Measurements from ENCODE around the gene SHH.

- TF ChIP-seq RFX5 (IDR thresholded peaks at IDR 0.05; ENCODE audit: low read depth, low read length), result no peak
- no peak for TF ChIP-seq CTCF (conservative IDR thresholded peaks at IDR 0.05; ENCODE audit: low read depth, low read length)
- no peak for TF ChIP-seq SMC3 (IDR thresholded peaks at IDR 0.05; ENCODE audit: low read depth, low read length)
- no peak for TF ChIP-seq POLR2A (IDR thresholded peaks at IDR 0.05; ENCODE audit: low read depth, low read length)
- TF ChIP-seq USF2 (IDR thresholded peaks at IDR 0.05; ENCODE audit: low read depth, low read length), result no peak
- TF ChIP-seq MXI1 (IDR thresholded peaks at IDR 0.05; ENCODE audit: borderline replicate concordance, low read depth, low read length), result no peak
- no peak for TF ChIP-seq RAD21 (IDR thresholded peaks at IDR 0.05; ENCODE audit: low read length)
- TF ChIP-seq NFE2L2 (IDR thresholded peaks at IDR 0.05; ENCODE audit: low read depth, low read length), result no peak
- TF ChIP-seq MAFK (IDR thresholded peaks at IDR 0.05; ENCODE audit: low read depth, low read length), result no peak
- TF ChIP-seq CHD1 (IDR thresholded peaks at IDR 0.05; ENCODE audit: low read depth, low read length), result no peak
Observed at GRCh38 chr7:155845226-155845625, 33.0 kb upstream of the SHH start.
